ACC112 (cell line): ENCODE measurements around the gene FADS2.

Experiments
- H2AFZ ChIP-seq: fragments of 200-600 bp; sonication (generic); one replicate; pipeline ENCODE4 v1.6.0; 2017; ENCODE audit warnings: antibody characterized with exemption, low read length; ENCODE audit not compliant: unreplicated experiment
- H3K27ac ChIP-seq: fragments of 200-600 bp; sonication (generic); 2 replicates; pipeline ENCODE4 v1.5.1; 2014; ENCODE audit warnings: low read depth, mild to moderate bottlenecking, antibody characterized with exemption, low read length, moderate library complexity
- H3K27me3 ChIP-seq: fragments of 200-600 bp; sonication (generic); 2 replicates; pipeline ENCODE4 v1.6.1; 2014; ENCODE audit warnings: mild to moderate bottlenecking, antibody characterized with exemption, low read length, moderate library complexity, mixed read lengths; ENCODE audit not compliant: insufficient read depth
- H3K36me3 ChIP-seq: fragments of 200-600 bp; sonication (generic); 2 replicates; pipeline ENCODE4 v1.6.1; 2016; ENCODE audit warnings: mild to moderate bottlenecking, antibody characterized with exemption, low read length, moderate library complexity, mixed read lengths; ENCODE audit not compliant: insufficient read depth
- H3K4me1 ChIP-seq: fragments of 200-600 bp; sonication (generic); one replicate; pipeline ENCODE4 v1.6.1; 2016; ENCODE audit warnings: low read length, mixed read lengths; ENCODE audit not compliant: insufficient read depth, unreplicated experiment, control insufficient read depth
- H3K4me3 ChIP-seq: fragments of 200-600 bp; sonication (generic); 2 replicates; pipeline ENCODE4 v1.5.1; 2014; ENCODE audit warnings: mild to moderate bottlenecking, low read depth, low read length
- H3K79me2 ChIP-seq: fragments of 200-600 bp; sonication (generic); one replicate; pipeline ENCODE4 v1.6.0; 2016; ENCODE audit warnings: low read length; ENCODE audit not compliant: control insufficient read depth, unreplicated experiment, insufficient read depth

The FADS2 gene

DNA sequence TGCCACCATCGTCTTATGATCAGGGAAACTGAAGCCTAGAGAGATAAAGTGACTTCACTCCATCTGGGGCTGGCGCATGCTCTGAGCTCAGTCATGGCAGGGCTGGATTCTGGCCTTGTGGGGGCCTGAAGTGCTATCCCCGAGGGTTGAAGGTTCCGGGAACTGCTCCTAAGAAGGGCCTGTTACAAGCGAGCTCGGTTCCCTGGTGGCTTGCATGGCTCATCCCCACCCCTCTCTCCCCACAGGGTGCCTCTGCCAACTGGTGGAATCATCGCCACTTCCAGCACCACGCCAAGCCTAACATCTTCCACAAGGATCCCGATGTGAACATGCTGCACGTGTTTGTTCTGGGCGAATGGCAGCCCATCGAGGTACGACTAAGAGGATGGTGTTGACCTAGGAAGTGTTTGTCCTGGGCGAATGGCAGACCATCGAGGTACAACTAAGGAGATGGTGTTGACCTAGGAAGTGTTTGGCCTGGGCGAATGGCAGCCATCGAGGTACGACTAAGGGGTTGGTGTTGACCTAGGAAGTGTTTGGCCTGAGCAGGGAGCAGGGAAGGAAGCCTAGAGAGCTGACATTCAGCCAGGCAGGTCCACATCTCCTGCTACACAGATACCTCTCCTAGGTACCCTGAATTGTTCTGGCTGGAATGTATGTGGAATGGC is 19.9 kb downstream of the FADS2 start:
- Histone ChIP-seq H3K27ac (no peak overlapping the region), H3K36me3 (peaks cover 18% of the 10 kb centered on the region), H3K4me1 (no peaks in the 10 kb centered on the region), H3K4me3 (no peak overlapping the region), H2AFZ (no peak overlapping the region), H3K79me2 (no peaks in the 10 kb centered on the region), H3K27me3 (no peaks in the 10 kb centered on the region)

DNA sequence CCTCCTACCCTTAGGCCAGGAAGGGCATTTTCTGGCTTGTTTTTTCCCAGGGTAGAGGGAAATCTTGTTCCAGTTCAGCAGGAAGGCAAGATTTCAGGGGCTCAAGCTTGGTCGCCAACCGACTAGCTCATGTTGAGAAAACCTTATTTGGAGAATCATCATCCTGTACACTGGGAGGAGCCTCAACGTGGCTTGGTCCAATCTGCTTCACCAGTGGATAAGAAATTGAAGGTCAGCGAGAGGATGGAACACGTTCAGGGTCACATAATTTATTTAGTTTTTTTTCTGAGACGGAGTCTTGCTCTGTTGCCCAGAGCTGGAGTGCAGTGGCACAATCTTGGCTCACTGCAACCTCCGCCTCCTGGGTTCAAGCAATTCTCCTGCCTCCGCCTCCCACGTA is 20.5 kb downstream of the FADS2 start:
- Histone ChIP-seq H3K4me3 (no peak overlapping the region), H2AFZ (no peak overlapping the region), H3K27me3 (no peaks in the 10 kb centered on the region), H3K79me2 (no peaks in the 10 kb centered on the region), H3K4me1 (no peaks in the 10 kb centered on the region), H3K36me3 (peaks cover 15% of the 10 kb centered on the region), H3K27ac (no peak overlapping the region)

DNA sequence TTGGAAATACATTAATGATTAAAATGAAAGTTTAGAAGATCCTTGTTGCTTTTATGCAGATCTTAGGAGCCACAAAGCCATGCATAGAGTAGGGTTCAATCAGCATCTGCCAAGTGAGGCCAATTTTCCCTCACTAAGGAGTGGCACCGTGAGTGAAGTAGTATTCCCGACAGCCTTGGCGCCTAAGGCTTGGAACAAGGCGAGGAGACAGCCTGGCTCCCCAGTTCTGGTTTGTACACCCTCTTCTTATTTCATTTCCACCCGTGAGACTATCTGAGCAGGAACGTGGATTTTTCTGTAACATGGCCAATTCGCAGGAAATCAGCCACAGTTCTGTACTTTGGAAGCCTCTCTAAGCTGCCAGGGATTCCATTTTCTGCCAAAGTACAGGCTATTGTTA is 22.6 kb downstream of the FADS2 start:
- Histone ChIP-seq H3K27me3 (no peaks in the 10 kb centered on the region), H3K36me3 (peaks cover 15% of the 10 kb centered on the region), H2AFZ (no peak overlapping the region), H3K27ac (no peak overlapping the region), H3K4me1 (no peaks in the 10 kb centered on the region), H3K79me2 (no peaks in the 10 kb centered on the region), H3K4me3 (no peak overlapping the region)

DNA sequence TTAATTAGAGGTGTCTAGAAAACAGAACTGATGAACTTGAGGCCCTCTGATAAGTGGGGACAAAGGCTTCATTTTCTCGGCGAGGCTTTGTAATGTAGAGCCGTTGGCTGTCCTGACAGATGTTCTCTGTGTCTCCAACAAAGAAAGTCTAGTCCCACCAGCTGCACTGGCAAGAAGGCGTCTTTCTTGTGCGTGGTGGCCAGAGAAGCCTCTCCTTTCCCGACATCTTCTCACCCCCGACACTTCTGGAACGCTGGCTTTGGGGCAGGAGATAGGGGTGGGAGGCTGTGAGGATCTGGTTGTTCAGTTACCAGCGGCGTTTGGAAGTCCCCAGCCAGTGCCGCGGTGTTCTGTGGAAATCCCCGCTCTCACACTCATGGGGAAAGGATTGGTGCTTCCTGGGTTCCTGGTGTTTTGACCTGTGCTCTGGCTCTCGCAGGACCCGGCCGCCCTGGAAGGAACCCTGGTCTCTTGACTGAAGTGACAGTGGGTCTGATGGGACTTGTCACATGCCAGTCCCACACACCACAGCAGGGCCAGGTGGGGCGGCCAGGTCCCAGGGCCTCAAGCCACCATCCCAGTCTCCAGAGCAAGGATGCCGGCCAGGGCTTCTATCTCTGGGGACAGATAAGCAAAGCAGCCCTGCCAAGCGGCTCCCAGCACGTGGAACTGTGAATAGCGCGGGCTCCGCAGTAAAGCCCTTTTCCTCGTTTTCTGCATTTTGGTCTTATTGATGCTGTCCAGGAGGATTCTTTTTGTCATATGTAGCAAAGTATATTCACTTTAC is 23.2 kb downstream of the FADS2 start:
- Histone ChIP-seq H2AFZ (no peak overlapping the region), H3K27ac (no peak overlapping the region), H3K4me1 (no peaks in the 10 kb centered on the region), H3K4me3 (no peak overlapping the region), H3K36me3 (peaks cover 15% of the 10 kb centered on the region), H3K27me3 (no peaks in the 10 kb centered on the region), H3K79me2 (no peaks in the 10 kb centered on the region)

DNA sequence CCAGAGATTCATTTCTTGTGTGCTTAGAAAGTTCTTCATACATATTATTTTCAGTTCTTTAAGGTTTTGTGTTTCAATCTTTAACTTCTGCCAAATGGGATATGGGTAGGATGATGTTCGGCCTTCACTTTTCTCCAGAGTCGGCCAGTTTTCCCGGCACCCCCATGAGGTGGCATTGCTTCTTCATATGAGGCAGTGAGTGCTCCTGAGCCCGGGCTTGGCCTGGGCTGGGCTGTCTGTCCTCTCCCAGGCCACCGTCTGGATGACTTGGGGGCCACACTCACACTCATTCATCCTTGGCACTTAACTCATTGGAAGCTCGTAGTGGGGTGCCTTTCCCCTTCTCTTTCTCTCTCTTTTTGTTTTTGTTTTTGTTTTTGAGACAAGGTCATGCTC is 23.8 kb downstream of the FADS2 start:
- H3K79me2 ChIP-seq = no peaks in the 10 kb centered on the region
- H3K27ac ChIP-seq = no peak overlapping the region
- no peak overlapping the region for H2AFZ ChIP-seq
- no peak overlapping the region for H3K4me3 ChIP-seq
- H3K36me3 ChIP-seq = peaks cover 15% of the 10 kb centered on the region
- H3K4me1 ChIP-seq = no peaks in the 10 kb centered on the region
- no peaks in the 10 kb centered on the region for H3K27me3 ChIP-seq

DNA sequence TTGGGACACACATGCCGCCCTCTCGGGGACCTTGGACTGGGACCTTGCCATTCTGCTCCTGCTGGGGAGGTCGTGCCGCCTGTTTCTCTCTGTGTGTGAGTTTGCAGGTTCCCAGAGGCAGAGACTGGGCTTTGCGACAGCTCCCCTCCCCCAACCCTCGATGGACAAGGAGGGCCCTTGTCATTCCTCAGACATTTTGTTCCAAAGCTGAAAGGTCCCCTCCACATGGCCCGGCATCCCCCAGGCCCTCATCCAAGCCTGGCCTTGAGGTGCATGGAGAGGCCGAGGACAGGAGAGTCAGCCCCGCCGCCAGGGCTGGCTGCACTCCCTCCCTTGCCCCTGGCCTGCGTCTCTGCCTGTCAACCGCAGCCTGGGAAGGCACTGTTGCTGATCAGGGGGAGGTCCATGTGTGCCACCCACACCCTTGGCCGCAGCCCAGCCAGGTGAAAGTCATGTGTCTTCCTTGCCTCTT is 25.6 kb downstream of the FADS2 start:
- peaks cover under 1% of the 10 kb centered on the region; the same call in 1 of the 2 replicates for H3K36me3 ChIP-seq
- no peak overlapping the region for H3K4me3 ChIP-seq
- no peak overlapping the region for H3K27ac ChIP-seq
- H2AFZ ChIP-seq = no peak overlapping the region
- H3K4me1 ChIP-seq = no peaks in the 10 kb centered on the region
- H3K79me2 ChIP-seq = no peaks in the 10 kb centered on the region
- no peaks in the 10 kb centered on the region for H3K27me3 ChIP-seq

DNA sequence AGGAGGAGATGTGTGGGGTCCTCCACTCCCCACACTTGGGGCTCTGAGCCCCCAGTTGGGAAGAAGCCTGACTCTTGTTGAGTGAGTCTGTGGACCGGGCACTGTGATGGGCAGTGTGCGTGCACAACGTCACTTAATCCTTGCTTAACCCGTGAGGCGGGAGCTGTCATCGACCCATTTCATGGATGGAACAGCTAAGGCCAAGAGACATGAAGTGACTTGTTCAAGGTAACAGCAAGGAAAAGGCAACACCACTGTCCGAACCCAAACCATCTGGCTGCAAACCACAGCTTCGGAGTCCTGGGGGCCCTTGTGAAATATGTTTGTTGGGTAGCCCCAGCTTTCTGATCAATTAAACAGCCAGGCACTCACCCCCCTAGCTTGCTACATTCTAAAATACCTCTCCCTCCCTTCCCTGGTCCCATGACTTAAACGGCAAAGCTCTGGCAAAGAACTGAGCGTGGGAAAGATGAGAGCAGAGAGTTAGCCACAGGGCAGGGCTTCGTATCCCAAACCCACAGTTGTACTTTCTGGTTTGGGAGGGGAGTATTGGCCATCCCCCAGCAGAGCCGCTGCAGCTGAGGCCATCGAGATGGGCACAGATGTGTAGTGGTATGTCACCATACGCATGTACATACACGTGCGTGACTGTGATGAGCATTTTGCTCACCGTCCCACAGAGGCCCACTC is 26.3 kb downstream of the FADS2 start:
- Histone ChIP-seq H2AFZ (no peak overlapping the region), H3K4me1 (no peaks in the 10 kb centered on the region), H3K27me3 (no peaks in the 10 kb centered on the region), H3K79me2 (no peaks in the 10 kb centered on the region), H3K36me3 (no peaks in the 10 kb centered on the region), H3K4me3 (no peak overlapping the region), H3K27ac (no peak overlapping the region)

DNA sequence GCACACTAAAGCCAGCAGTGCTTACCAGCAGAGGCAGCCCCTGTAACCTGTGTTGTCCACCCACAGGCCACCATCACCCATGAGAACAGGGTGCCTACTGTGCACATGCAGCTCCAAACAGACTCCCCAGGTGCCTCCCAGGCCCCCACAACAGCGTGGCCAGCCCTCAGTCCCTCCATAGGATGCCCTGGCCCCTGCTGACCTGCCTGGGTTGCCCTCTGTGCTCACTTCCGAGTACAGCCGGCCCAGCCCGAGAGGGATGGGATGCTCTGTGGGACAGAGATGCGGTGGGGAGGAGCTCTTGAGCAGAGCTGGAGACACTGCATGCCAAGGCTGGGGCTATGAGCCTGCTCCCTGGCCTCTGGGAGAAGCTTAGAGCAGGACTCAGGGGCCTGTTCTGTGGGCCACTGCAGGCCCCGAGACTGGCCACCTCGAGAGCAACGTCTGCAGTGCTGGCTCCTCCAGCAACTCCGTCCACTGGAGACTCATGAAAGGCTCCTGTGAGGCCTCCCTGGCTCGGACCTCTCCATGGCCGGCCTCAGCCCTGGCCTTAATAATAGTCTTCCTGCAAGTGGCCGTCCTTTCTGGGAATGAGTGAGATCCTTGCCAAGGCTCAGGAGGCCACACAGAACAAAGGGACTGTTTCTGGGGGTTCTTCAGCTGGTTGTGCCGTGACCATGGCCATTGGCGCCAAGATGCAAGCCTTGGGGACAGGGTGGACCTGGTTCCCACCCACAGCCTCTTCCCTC is 27.0 kb downstream of the FADS2 start:
- H3K4me1 ChIP-seq = no peaks in the 10 kb centered on the region
- H3K36me3 ChIP-seq = no peaks in the 10 kb centered on the region
- H3K27me3 ChIP-seq = no peaks in the 10 kb centered on the region
- no peak overlapping the region for H2AFZ ChIP-seq
- H3K79me2 ChIP-seq = no peaks in the 10 kb centered on the region
- H3K27ac ChIP-seq = no peak overlapping the region
- H3K4me3 ChIP-seq = no peak overlapping the region

DNA sequence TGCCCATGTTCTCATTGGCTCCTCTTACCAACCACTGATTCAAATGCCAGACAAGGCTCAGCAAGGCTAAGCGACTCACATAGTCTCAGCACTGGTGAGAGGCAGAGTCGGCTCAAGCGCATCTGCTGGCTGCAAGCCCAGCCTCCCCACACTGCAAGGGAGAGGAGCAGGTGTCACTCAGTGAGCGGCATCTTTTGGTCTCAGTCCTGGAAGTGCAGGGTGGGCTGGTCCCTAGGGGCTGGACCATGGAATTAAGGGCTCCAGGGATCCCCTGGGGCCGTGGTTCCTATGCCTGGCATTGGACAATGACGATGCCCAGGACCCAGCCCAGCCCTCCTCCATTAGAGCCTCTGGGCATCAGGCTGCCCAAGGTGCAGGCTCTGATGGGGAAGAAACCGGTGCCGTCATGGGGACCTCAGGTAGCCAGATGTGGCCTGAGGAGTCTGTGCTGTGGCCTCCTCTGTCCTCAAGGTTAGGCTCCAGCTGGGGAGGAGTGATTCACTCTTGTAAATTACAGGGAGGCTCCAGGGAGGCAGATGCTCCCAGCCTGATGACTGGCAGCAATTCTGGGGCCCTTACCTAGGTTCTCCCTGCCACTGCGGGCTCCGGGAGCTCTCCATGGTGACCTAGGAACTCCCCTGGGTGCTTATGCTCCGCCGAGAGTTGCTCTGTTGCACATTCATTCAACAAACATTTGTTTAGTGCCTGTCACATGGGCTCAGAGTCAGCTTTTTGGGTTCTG is 28.0 kb downstream of the FADS2 start:
- no peaks in the 10 kb centered on the region for H3K79me2 ChIP-seq
- H3K36me3 ChIP-seq = no peaks in the 10 kb centered on the region
- H3K4me3 ChIP-seq = no peak overlapping the region
- H3K4me1 ChIP-seq = no peaks in the 10 kb centered on the region
- H3K27me3 ChIP-seq = no peaks in the 10 kb centered on the region
- no peak overlapping the region for H3K27ac ChIP-seq
- H2AFZ ChIP-seq = no peak overlapping the region
